ENCODE measurements around the gene TRIO. TPM values are rescaled to one million over a fixed set of nuclear protein-coding genes. Genes with fewer than 3 reads are reported as not detected.

The TRIO gene
- total and polyA plus RNA-seq, 2 of the 8 experiments (the other 6 are each of a cell fraction or from before 2014, with no cell fraction given) = 35.1 to 69.1 TPM

GRCh38 chr5:14144586-14145434 lies 1.7 kb downstream of the TRIO start (continued):
- TF ChIP-seq SAP30 (IDR thresholded peaks at IDR 0.05; ENCODE audit: insufficient read depth, insufficient replicate concordance, low read length) (no peak), EZH2 (IDR thresholded peaks at IDR 0.05; ENCODE audit: low read depth, low read length, severe bottlenecking) (no peak), EP300 (IDR thresholded peaks at IDR 0.05; ENCODE audit: borderline replicate concordance in 1 of 2, low read depth in 2 of 2, low read length in 2 of 2) (no peak), CTCF (IDR thresholded peaks at IDR 0.05; ENCODE audit: control extremely low read depth in 1 of 3, insufficient read depth in 1 of 3, low read depth in 1 of 3, low read length in 3 of 3) (no peak), ASH2L (IDR thresholded peaks at IDR 0.05; ENCODE audit: low read length) (peak; percentile 54), MAFK (IDR thresholded peaks at IDR 0.05; ENCODE audit: low read depth, low read length) (no peak), SIRT6 (IDR thresholded peaks at IDR 0.05; ENCODE audit: low read length) (no peak), SP1 (IDR thresholded peaks at IDR 0.05; ENCODE audit: low read depth, low read length) (no peak), RNF2 (IDR thresholded peaks at IDR 0.05; ENCODE audit: borderline replicate concordance, low read depth, low read length, missing control alignments, poor library complexity, severe bottlenecking) (no peak), POLR2A (IDR thresholded peaks at IDR 0.05; ENCODE audit: control extremely low read depth in 1 of 2, low read depth in 2 of 2, low read length in 2 of 2) (no peak; a peak in 1 of 3 replicates), KDM5A (IDR thresholded peaks at IDR 0.05; ENCODE audit: low read length) (no peak), EGR1 (IDR thresholded peaks at IDR 0.05; ENCODE audit: borderline replicate concordance, low read depth, low read length) (no peak), MAX (IDR thresholded peaks at IDR 0.05) (no peak), CREB1 (IDR thresholded peaks at IDR 0.05) (0 out of 2 replicates have a peak, but pooled peaks have one; percentile 8), USF2 (IDR thresholded peaks at IDR 0.05; ENCODE audit: low read length) (no peak), RXRA (IDR thresholded peaks at IDR 0.05; ENCODE audit: insufficient read depth, low read depth, low read length) (no peak), SRF (IDR thresholded peaks at IDR 0.05; ENCODE audit: low read depth, low read length) (no peak), CHD2 (IDR thresholded peaks at IDR 0.05; ENCODE audit: low read length) (peak; percentile 62; the same call in 1 of the 2 replicates), BCL11A (IDR thresholded peaks at IDR 0.05; ENCODE audit: low read depth in 2 of 2, low read length in 2 of 2) (no peak)
